Keratinocyte (primary cell): Measurements from ENCODE around the gene CGNL1.

Source experiments
- EZH2 ChIP-seq: IDR thresholded peaks from one replicate; pipeline ENCODE4 v1.6.1; 2012; ENCODE audit warnings: inconsistent platforms, mild to moderate bottlenecking, low read length, moderate library complexity
- TF ChIP-seq, protein P1 (sequence below), 3 experiments: IDR thresholded peaks in 1 of 3; conservative IDR thresholded peaks in 1 of 3; optimal IDR thresholded peaks in 1 of 3; 2 replicates in 2 of 3; 3 replicates in 1 of 3; pipeline versions ENCODE3 to v1.5.1; 2011; ENCODE audit warnings: low read length in 3 of 3, mild to moderate bottlenecking in 3 of 3, moderate library complexity in 2 of 3, control low read depth in 1 of 3, inconsistent platforms in 1 of 3; ENCODE audit not compliant: insufficient read depth in 2 of 3; ENCODE audit errors: extremely low read depth in 1 of 3

DNA sequence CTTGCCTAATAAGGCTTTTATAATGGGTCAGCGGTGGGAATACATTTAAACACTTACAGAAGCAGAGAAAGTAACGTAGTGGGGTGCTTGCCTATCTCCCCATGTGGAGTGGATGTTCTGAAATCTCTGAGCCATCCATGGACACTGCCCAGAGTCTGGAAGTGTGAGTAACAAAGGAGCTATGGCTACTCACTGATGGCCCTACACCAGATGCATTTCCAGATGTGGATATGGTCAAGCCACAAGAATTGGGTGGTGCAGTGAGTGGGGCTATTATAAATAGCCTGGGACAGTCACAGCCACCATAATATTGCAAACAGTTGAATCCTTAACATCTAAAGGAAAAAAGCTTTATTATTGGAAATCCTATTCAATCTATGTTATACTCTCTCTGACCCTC lies 96.6 kb downstream of the CGNL1 start:
- TF ChIP-seq, protein P1, sequence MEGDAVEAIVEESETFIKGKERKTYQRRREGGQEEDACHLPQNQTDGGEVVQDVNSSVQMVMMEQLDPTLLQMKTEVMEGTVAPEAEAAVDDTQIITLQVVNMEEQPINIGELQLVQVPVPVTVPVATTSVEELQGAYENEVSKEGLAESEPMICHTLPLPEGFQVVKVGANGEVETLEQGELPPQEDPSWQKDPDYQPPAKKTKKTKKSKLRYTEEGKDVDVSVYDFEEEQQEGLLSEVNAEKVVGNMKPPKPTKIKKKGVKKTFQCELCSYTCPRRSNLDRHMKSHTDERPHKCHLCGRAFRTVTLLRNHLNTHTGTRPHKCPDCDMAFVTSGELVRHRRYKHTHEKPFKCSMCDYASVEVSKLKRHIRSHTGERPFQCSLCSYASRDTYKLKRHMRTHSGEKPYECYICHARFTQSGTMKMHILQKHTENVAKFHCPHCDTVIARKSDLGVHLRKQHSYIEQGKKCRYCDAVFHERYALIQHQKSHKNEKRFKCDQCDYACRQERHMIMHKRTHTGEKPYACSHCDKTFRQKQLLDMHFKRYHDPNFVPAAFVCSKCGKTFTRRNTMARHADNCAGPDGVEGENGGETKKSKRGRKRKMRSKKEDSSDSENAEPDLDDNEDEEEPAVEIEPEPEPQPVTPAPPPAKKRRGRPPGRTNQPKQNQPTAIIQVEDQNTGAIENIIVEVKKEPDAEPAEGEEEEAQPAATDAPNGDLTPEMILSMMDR (optimal IDR thresholded peaks at IDR 0.05 in 1 of 3, IDR thresholded peaks at IDR 0.05 in 1 of 3, conservative IDR thresholded peaks at IDR 0.05 in 1 of 3; ENCODE audit: extremely low read depth in 1 of 3, insufficient read depth in 2 of 3, low read length in 3 of 3): no peak
- no peak for TF ChIP-seq EZH2
